HepG2 (cell line): ENCODE data around the gene UCK2. TPM values are rescaled to one million over a fixed set of nuclear protein-coding genes. Genes with fewer than 3 reads are reported as not detected.
A peak's percentile ranks its signal among the peaks of the same experiment; 100 is the strongest.

Experiments
- ARID5B ChIP-seq: IDR thresholded peaks from 2 replicates; pipeline ENCODE4 v1.4.0; 2020; ENCODE audit warnings: mild to moderate bottlenecking, missing genetic modification reagents
- CHCHD3 ChIP-seq: sonication (generic); formaldehyde crosslinking; IDR thresholded peaks from 2 replicates; pipeline ENCODE4 v1.8.0; 2022; ENCODE audit warnings: mild to moderate bottlenecking, missing genetic modification reagents, moderate library complexity
- HMGA1 ChIP-seq: sonication (generic); formaldehyde crosslinking; conservative IDR thresholded peaks from 2 replicates; pipeline ENCODE4 v1.4.0; 2020; ENCODE audit warnings: missing genetic modification reagents
- HOXA3 ChIP-seq: sonication (generic); formaldehyde crosslinking; IDR thresholded peaks from 2 replicates; pipeline ENCODE4 v1.5.0; 2020; ENCODE audit warnings: missing genetic modification reagents
- KAT8 ChIP-seq: IDR thresholded peaks from 2 replicates; pipeline ENCODE4 v1.6.1; 2016; ENCODE audit warnings: missing genetic modification reagents, missing compliant biosample characterization
- MIER3 ChIP-seq: IDR thresholded peaks from 2 replicates; pipeline ENCODE4 v1.6.1; 2016; ENCODE audit warnings: missing compliant biosample characterization, borderline replicate concordance
- PRMT3 ChIP-seq: sonication (generic); formaldehyde crosslinking; IDR thresholded peaks from 2 replicates; pipeline ENCODE4 v1.8.1; 2022; ENCODE audit warnings: low read depth, mild to moderate bottlenecking, moderate library complexity, missing genetic modification reagents, borderline replicate concordance
- PRPF4 ChIP-seq: fragments of 200-400 bp; formaldehyde crosslinking; IDR thresholded peaks from 2 replicates; pipeline ENCODE4 v1.6.1; 2016; ENCODE audit warnings: low read length, low read depth; ENCODE audit not compliant: poor library complexity, severe bottlenecking
- REPIN1 ChIP-seq: sonication (generic); formaldehyde crosslinking; IDR thresholded peaks from 2 replicates; pipeline ENCODE4 v1.8.0; 2022; ENCODE audit warnings: missing genetic modification reagents, low read depth, mild to moderate bottlenecking, borderline replicate concordance
- REXO4 ChIP-seq: sonication (generic); formaldehyde crosslinking; IDR thresholded peaks from 2 replicates; pipeline ENCODE4 v1.8.0; 2022; ENCODE audit warnings: missing genetic modification reagents, mild to moderate bottlenecking, borderline replicate concordance
- SALL1 ChIP-seq: sonication (generic); formaldehyde crosslinking; IDR thresholded peaks from 2 replicates; pipeline ENCODE4 v1.8.0; 2022; ENCODE audit warnings: mild to moderate bottlenecking, missing genetic modification reagents
- SP5 ChIP-seq: IDR thresholded peaks from 2 replicates; pipeline ENCODE4 v1.6.1; 2016; ENCODE audit warnings: low read depth, borderline replicate concordance
- TBL1XR1 ChIP-seq: fragments of 150-350 bp; IDR thresholded peaks from 2 replicates; pipeline ENCODE4 v1.6.1; 2014; ENCODE audit warnings: borderline replicate concordance, low read length; ENCODE audit not compliant: partially characterized antibody
- TBX3 ChIP-seq: fragments of 450-650 bp; IDR thresholded peaks from 2 replicates; pipeline ENCODE4 v1.6.1; 2017; ENCODE audit warnings: antibody characterized with exemption, mild to moderate bottlenecking, inconsistent platforms, borderline replicate concordance
- ZBTB21 ChIP-seq: sonication (generic); formaldehyde crosslinking; IDR thresholded peaks from 2 replicates; pipeline ENCODE4 v1.4.0; 2020; ENCODE audit warnings: missing genetic modification reagents
- ZFX ChIP-seq: sonication (generic); formaldehyde crosslinking; IDR thresholded peaks from 2 replicates; pipeline ENCODE4 v1.4.0; 2020; ENCODE audit warnings: mild to moderate bottlenecking, low read depth, missing genetic modification reagents, moderate library complexity
- ZNF253 ChIP-seq: sonication (generic); formaldehyde crosslinking; IDR thresholded peaks from 2 replicates; pipeline ENCODE4 v1.8.0; 2022; ENCODE audit warnings: mild to moderate bottlenecking, missing genetic modification reagents, borderline replicate concordance
- ZNF317 ChIP-seq: sonication (generic); formaldehyde crosslinking; IDR thresholded peaks from 2 replicates; pipeline ENCODE4 v1.5.0; 2020; ENCODE audit warnings: mild to moderate bottlenecking, missing genetic modification reagents
- ZNF496 ChIP-seq: sonication (generic); formaldehyde crosslinking; IDR thresholded peaks from 2 replicates; pipeline ENCODE4 v1.8.1; 2023; ENCODE audit warnings: mild to moderate bottlenecking, moderate library complexity, missing genetic modification reagents; ENCODE audit not compliant: insufficient replicate concordance
- ZNF510 ChIP-seq: sonication (generic); formaldehyde crosslinking; IDR thresholded peaks from 2 replicates; pipeline ENCODE4 v1.4.0; 2020; ENCODE audit warnings: low read depth, mild to moderate bottlenecking, missing genetic modification reagents
- ZNF597 ChIP-seq: sonication (generic); formaldehyde crosslinking; IDR thresholded peaks from 2 replicates; pipeline ENCODE4 v1.5.0; 2020; ENCODE audit warnings: missing genetic modification reagents
- ZNF615 ChIP-seq: sonication (generic); formaldehyde crosslinking; IDR thresholded peaks from 2 replicates; pipeline ENCODE4 v1.5.0; 2020; ENCODE audit warnings: mild to moderate bottlenecking, missing genetic modification reagents, borderline replicate concordance
- ZNF619 ChIP-seq: sonication (generic); formaldehyde crosslinking; IDR thresholded peaks from 2 replicates; pipeline ENCODE4 v1.4.0; 2020; ENCODE audit warnings: mild to moderate bottlenecking, missing genetic modification reagents
- ZNF7 ChIP-seq: IDR thresholded peaks from 2 replicates; pipeline ENCODE4 v1.6.1; 2016; ENCODE audit warnings: missing biosample characterization, missing genetic modification reagents
- ZNF737 ChIP-seq: sonication (generic); formaldehyde crosslinking; IDR thresholded peaks from 2 replicates; pipeline ENCODE4 v1.5.0; 2020; ENCODE audit warnings: missing genetic modification reagents, mild to moderate bottlenecking, borderline replicate concordance
- ZNF788 ChIP-seq: sonication (generic); formaldehyde crosslinking; IDR thresholded peaks from 2 replicates; pipeline ENCODE4 v1.5.0; 2020; ENCODE audit warnings: mild to moderate bottlenecking, missing genetic modification reagents, borderline replicate concordance
- polyA plus RNA-seq, 8 experiments: library from polyadenylated mRNA; depleted of rRNA in 3 of 8; stranded (reverse) in 7 of 8; unstranded in 1 of 8; fragments of >200 nt; fragmentation: Illumina TruSeq in 4 of 8; extraction: Trizol in 4 of 8; gene quantifications; 2 replicates each; pipeline versions ENCODE4 v1.2.1 to v1.2.3, GENCODE V29; 2011 to 2016; ENCODE audit warnings: low read depth in 4 of 8, missing spikeins in 1 of 8, mixed read lengths in 1 of 8; ENCODE audit not compliant: insufficient read depth in 1 of 8
- total RNA-seq, 5 experiments: library from RNA; depleted of rRNA; stranded (reverse); fragments of >200 nt; fragmentation: Illumina TruSeq; extraction: Trizol; gene quantifications; 2 replicates each; pipeline ENCODE4 v1.2.3, GENCODE V29; 2016; ENCODE audit warnings: low read depth in 1 of 5

Gene UCK2
- total and polyA plus RNA-seq, 2 of the 13 experiments (the other 11 are each of a cell fraction or from before 2014, with no cell fraction given): 64.3 to 78.0 TPM

- TF ChIP-seq CHCHD3 (CRISPR knock-in tag): no peak
- TF ChIP-seq TBX3: no peak
- peak; percentile 53; the same call in 1 of the 2 replicates for TF ChIP-seq ZNF788 (CRISPR knock-in tag)
- peak; percentile 41; the same call in 1 of the 2 replicates for TF ChIP-seq HOXA3
- TF ChIP-seq ZNF619: no peak
- no peak for TF ChIP-seq ZNF737
- peak; percentile 47; the same call in 1 of the 2 replicates for TF ChIP-seq KAT8 (CRISPR knock-in tag)
- peak; percentile 66; the same call in 1 of the 2 replicates for TF ChIP-seq MIER3 (CRISPR knock-in tag)
- TF ChIP-seq ZFX: peak; percentile 51; the same call in 1 of the 2 replicates
- no peak for TF ChIP-seq ZNF253 (CRISPR knock-in tag)
- TF ChIP-seq ZNF7 (CRISPR knock-in tag): peak; percentile 35; the same call in 1 of the 2 replicates
- peak; percentile 83; the same call in 1 of the 2 replicates for TF ChIP-seq REPIN1
- no peak for TF ChIP-seq ZNF317 (CRISPR knock-in tag)
- no peak for TF ChIP-seq ZNF496
- no peak for TF ChIP-seq ZNF510 (CRISPR knock-in tag)
- TF ChIP-seq PRPF4: no peak
- TF ChIP-seq ZBTB21 (CRISPR knock-in tag): no peak
- TF ChIP-seq HMGA1 (CRISPR knock-in tag): no peak
- peak; percentile 83 for TF ChIP-seq SALL1 (CRISPR knock-in tag)
- no peak; the same call in 1 of the 2 replicates for TF ChIP-seq SP5 (CRISPR knock-in tag)
- peak; percentile 74 for TF ChIP-seq ARID5B (CRISPR knock-in tag)
- no peak for TF ChIP-seq ZNF615 (CRISPR knock-in tag)
- no peak for TF ChIP-seq PRMT3 (CRISPR knock-in tag)
- no peak for TF ChIP-seq ZNF597 (CRISPR knock-in tag)
- no peak for TF ChIP-seq REXO4 (CRISPR knock-in tag)
- no peak for TF ChIP-seq TBL1XR1
Observed at GRCh38 chr1:165871311-165872067, 44.1 kb downstream of the UCK2 start (continued).
